Kidney (tissue), 14 donors: ENCODE data around the gene QSOX1. TPM values are rescaled to one million over a fixed set of nuclear protein-coding genes. Genes with fewer than 3 reads are reported as not detected.

Source experiments
- DNase-seq, 5 donors: peaks; one replicate each; pipeline ENCODE4 v3.0.0-alpha.2; 2013 to 2020
- FAIRE-seq: peaks from 2 replicates; lab custom pipeline; 2012; peaks lifted over from hg19 to GRCh38; lab: Jason Lieb, UNC
- H3K27ac ChIP-seq, 2 donors: one replicate each; pipeline ENCODE4 v1.7.0; 2013; ENCODE audit warnings: low read depth in 2 of 2, low read length in 2 of 2, inconsistent platforms in 1 of 2
- H3K27me3 ChIP-seq: one replicate; pipeline ENCODE4 v1.7.1; 2013; ENCODE audit warnings: low read length, inconsistent platforms; ENCODE audit not compliant: control insufficient read depth, insufficient read depth
- H3K36me3 ChIP-seq, 3 donors: one replicate each; pipeline versions ENCODE4 v1.7.0 to v1.7.1; 2013; ENCODE audit warnings: low read length in 3 of 3, control low read depth in 1 of 3, inconsistent platforms in 1 of 3; ENCODE audit not compliant: insufficient read depth in 3 of 3, control insufficient read depth in 2 of 3
- H3K4me1 ChIP-seq, 3 donors: one replicate each; pipeline versions ENCODE4 v1.7.0 to v1.7.1; 2013; ENCODE audit warnings: low read length in 3 of 3, inconsistent platforms in 1 of 3, low read depth in 1 of 3; ENCODE audit not compliant: control insufficient read depth in 2 of 3, insufficient read depth in 2 of 3
- H3K4me3 ChIP-seq, 3 donors: one replicate each; pipeline versions ENCODE4 v1.7.0 to v1.8.1; 2013; ENCODE audit warnings: low read length in 3 of 3, control low read depth in 1 of 3, inconsistent platforms in 1 of 3
- H3K9ac ChIP-seq, 3 donors: one replicate each; pipeline versions ENCODE4 v1.7.0 to v1.7.1; 2013; ENCODE audit warnings: low read length in 3 of 3, control low read depth in 1 of 3, inconsistent platforms in 1 of 3
- H3K9me3 ChIP-seq, 3 donors: one replicate each; pipeline versions ENCODE4 v1.7.0 to v1.7.1; 2013; ENCODE audit warnings: low read length in 3 of 3, control low read depth in 1 of 3, inconsistent platforms in 1 of 3; ENCODE audit not compliant: control insufficient read depth in 2 of 3, insufficient read depth in 1 of 3
- intact Hi-C: fragments of 100-400 bp; cut with DNase I; formaldehyde crosslinking; loops from one replicate; pipeline ENCODE4 v1.11.1; 2022
- polyA plus RNA-seq: library from polyadenylated mRNA; stranded (reverse); fragments of 350-450 nt; fragmentation: Illumina TruSeq; extraction: RNeasy Lipid Tissue Mini Kit (QIAGEN cat#74804); gene quantifications from one replicate; pipeline ENCODE4 v1.2.3, GENCODE V29; 2014; ENCODE audit warnings: low read depth, low replicate concordance; ENCODE audit not compliant: insufficient read depth
- total RNA-seq: library from RNA; stranded (reverse); fragmentation: NEBNext Ultra II Directional; extraction: Animal tissue kit (Norgen Biotek cat#: 25700); gene quantifications from one replicate; pipeline ENCODE4 v1.2.1, GENCODE V29; 2021
- TF ChIP-seq, protein P1 (sequence below): IDR thresholded peaks from 3 replicates; pipeline ENCODE4 v1.5.1; 2012; ENCODE audit warnings: mild to moderate bottlenecking, moderate library complexity, borderline replicate concordance; ENCODE audit not compliant: insufficient read depth; ENCODE audit errors: extremely low read depth
- donor health status: control.
- donor health status: control.
- donor health status: control.
- donor health status: control.
- donor health status: control.
- donor health status: DM: yes; HTN: yes; CAD: no.
- donor health status: Normal renal cell carcinoma (clear cell type).

Gene QSOX1
- total and polyA plus RNA-seq, 2 donors from 2014 or later = 94.5 to 111 TPM

DNA sequence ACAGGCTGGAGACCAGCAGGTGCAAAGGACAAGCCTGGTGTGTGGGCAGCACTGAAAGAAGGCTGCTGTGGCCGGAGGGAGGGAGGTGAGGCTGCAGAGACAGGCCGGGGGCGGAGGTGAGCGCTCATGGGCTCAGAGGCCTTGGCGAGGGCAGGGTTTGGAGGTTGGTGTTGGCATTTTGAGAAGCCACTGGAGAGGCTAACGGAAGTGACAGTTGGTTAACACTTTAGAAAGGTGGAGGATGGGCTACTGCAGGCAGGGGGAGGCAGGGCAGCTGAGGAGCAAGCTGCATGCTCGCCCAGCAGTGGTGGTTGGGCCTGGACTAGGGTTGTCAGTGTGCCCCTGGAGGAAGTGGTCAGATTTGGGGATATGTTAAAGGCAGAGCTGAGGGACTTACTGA lies 37.5 kb downstream of the QSOX1 start:
- FAIRE-seq (no peak), DNase-seq (no peak)
- intact Hi-C loops = no loop called here
- H3K4me3 ChIP-seq = no peak overlapping the region
- H3K9me3 ChIP-seq = no peaks in the 10 kb centered on the region
- peaks cover 0 to 10% (median 4%) of the 10 kb centered on the region in 3 donors for H3K36me3 ChIP-seq
- TF ChIP-seq, protein P1, sequence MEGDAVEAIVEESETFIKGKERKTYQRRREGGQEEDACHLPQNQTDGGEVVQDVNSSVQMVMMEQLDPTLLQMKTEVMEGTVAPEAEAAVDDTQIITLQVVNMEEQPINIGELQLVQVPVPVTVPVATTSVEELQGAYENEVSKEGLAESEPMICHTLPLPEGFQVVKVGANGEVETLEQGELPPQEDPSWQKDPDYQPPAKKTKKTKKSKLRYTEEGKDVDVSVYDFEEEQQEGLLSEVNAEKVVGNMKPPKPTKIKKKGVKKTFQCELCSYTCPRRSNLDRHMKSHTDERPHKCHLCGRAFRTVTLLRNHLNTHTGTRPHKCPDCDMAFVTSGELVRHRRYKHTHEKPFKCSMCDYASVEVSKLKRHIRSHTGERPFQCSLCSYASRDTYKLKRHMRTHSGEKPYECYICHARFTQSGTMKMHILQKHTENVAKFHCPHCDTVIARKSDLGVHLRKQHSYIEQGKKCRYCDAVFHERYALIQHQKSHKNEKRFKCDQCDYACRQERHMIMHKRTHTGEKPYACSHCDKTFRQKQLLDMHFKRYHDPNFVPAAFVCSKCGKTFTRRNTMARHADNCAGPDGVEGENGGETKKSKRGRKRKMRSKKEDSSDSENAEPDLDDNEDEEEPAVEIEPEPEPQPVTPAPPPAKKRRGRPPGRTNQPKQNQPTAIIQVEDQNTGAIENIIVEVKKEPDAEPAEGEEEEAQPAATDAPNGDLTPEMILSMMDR = no peak
- H3K4me1 ChIP-seq = no peaks in the 10 kb centered on the region
- no peaks in the 10 kb centered on the region for H3K27me3 ChIP-seq
- no peak overlapping the region for H3K9ac ChIP-seq
- H3K27ac ChIP-seq = no peak overlapping the region

DNA sequence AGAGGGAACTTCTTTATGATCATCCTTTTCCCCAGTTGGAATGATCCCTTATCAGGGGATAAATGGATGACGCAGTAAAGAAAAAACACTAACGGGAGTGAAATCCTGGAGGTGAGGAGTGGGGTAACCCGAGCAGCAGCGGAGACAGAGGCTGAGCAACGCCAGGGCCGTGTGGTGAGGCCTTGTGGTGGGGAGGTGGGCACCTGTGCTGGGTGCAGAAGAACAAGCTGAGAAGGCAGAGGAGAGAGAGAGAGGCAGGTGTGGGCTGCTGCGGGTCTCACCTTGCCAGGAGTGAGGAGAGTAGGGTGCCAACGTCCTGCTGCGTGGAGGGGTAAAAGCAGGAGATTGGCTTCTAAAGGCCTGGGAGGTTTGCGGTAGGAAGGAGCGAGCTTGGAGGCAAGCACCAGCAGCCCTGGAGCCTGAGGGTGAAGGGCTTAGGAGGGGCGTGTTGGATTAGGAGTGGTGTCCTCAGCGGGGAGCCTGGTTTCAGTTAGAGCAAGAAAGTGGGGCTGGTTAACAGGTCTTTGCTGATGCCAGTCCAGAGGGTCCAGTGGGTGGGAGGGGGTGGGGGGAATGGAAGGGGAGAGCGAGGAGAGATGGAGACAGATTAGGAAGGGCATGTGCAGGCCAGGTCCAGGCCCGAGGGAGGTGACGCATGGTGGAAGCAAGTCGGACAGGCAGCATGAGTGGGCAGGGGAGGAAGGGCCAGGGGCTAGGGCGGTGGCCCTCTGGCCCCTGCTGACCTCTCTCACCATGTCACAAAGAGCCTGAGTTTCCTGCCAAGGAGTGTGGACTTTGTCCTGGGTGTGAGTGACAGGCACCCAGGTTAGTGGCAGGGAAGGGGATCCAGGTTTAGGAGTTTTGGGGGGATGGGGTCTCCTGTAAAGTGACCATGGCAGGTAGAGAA lies 38.7 kb downstream of the QSOX1 start:
- DNase-seq (peak in 1 of 5 donors; percentile 35), FAIRE-seq (no peak)
- no peak overlapping the region for H3K9ac ChIP-seq
- intact Hi-C loops = no loop called here
- no peaks in the 10 kb centered on the region for H3K27me3 ChIP-seq
- no peaks in the 10 kb centered on the region for H3K4me1 ChIP-seq
- H3K27ac ChIP-seq = no peak overlapping the region
- H3K36me3 ChIP-seq = peaks cover 0 to 10% (median 4%) of the 10 kb centered on the region in 3 donors
- TF ChIP-seq, protein P1 = no peak
- no peaks in the 10 kb centered on the region for H3K9me3 ChIP-seq
- no peak overlapping the region for H3K4me3 ChIP-seq

DNA sequence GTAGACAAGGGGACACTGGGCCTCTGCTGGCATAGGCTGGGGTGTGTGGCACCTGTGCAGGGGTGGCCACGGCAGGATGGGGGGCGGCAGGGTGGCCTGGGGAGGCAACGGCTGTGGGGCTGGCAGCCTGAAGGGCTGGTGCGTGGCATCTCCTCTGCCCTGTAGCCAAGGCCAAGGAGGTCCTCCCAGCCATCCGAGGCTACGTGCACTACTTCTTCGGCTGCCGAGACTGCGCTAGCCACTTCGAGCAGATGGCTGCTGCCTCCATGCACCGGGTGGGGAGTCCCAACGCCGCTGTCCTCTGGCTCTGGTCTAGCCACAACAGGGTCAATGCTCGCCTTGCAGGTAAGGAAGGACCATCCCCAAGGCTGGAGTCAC lies 39.4 kb downstream of the QSOX1 start:
- no peak overlapping the region for H3K27ac ChIP-seq
- no peak for DNase-seq
- no peaks in the 10 kb centered on the region for H3K9me3 ChIP-seq
- H3K9ac ChIP-seq = no peak overlapping the region
- no peaks in the 10 kb centered on the region for H3K4me1 ChIP-seq
- no peak overlapping the region for H3K4me3 ChIP-seq
- FAIRE-seq = no peak
- peaks cover 0 to 10% (median 4%) of the 10 kb centered on the region in 3 donors for H3K36me3 ChIP-seq
- H3K27me3 ChIP-seq = no peaks in the 10 kb centered on the region
- TF ChIP-seq, protein P1 = no peak
- intact Hi-C loops = no loop called here
